Spleen (tissue), 7 donors: ENCODE measurements around the gene BSCL2.

Experiments
- CTCF ChIP-seq, 11 experiments: fragments of 200-600 bp in 7 of 11; fragments of 450-650 bp in 4 of 11; sonication (generic) in 4 of 11; IDR thresholded peaks in 8 of 11; conservative IDR thresholded peaks in 3 of 11; 1 replicate in 7 of 11; 2 replicates in 4 of 11; pipeline versions ENCODE4 v1.4.0 to v1.8.0; 2016 to 2021; ENCODE audit warnings: antibody characterized with exemption in 11 of 11, inconsistent platforms in 4 of 11, mild to moderate bottlenecking in 1 of 11
- POLR2A ChIP-seq, 3 donors: fragments of 450-650 bp; IDR thresholded peaks; one replicate each; pipeline ENCODE4 v1.5.1; 2017; ENCODE audit warnings: antibody characterized with exemption in 3 of 3, mild to moderate bottlenecking in 1 of 3
- POLR2AphosphoS5 ChIP-seq, 3 donors: sonication (generic); formaldehyde crosslinking; IDR thresholded peaks; one replicate each; pipeline ENCODE4 v1.5.1; 2017; ENCODE audit warnings: antibody characterized with exemption in 3 of 3
- donor health status: DM: no; HTN: no; CAD: no; lungs with moderate emphysema.
- donor health status: DM: no; HTN: no; CAD: no.
- donor health status: DM: no; HTN: no; CAD: no.

GRCh38 chr11:62694455-62695167 lies 12.6 kb downstream of the BSCL2 start:
- TF ChIP-seq CTCF (IDR thresholded peaks at IDR 0.05 in 8 of 11, conservative IDR thresholded peaks at IDR 0.05 in 3 of 11) (peak; percentile 51 to 92 (median 81)), POLR2A (IDR thresholded peaks at IDR 0.05) (no peak), POLR2AphosphoS5 (IDR thresholded peaks at IDR 0.05) (peak in 1 of 3 donors; percentile 56)
